RPMI7951 (cell line): Measurements from ENCODE around the gene CREBBP. TPM values are rescaled to one million over a fixed set of nuclear protein-coding genes. Genes with fewer than 3 reads are reported as not detected.
"Not testable (repeated sequence)": the region's sequence is repeated elsewhere in the genome, so short reads cannot be mapped to it uniquely, and the experiment has no call there.

ENCODE experiments used
- DNase-seq: peaks from one replicate; pipeline ENCODE4 v3.0.0-alpha.2; 2012; ENCODE audit warnings: low read depth
- total RNA-seq: library from RNA; depleted of rRNA; stranded (reverse); fragments of >200 nt; shearing (Covaris generic); gene quantifications from 2 replicates; pipeline ENCODE4 v1.2.3, GENCODE V29; 2014

CREBBP gene
- total RNA-seq, 1 experiment from 2014 or later: 6.8 TPM

GRCh38 chr16:3715430-3715829, 165.1 kb downstream of the CREBBP start:
- no peak for DNase-seq

- DNase-seq: not testable (repeated sequence)
Measured at GRCh38 chr16:3714378-3714777, 166.1 kb downstream of the CREBBP start.

- DNase-seq: no peak
Measured at GRCh38 chr16:3713587-3714242, 166.8 kb downstream of the CREBBP start.

- no peak for DNase-seq
Measured at GRCh38 chr16:3712861-3713372, 167.6 kb downstream of the CREBBP start.

- DNase-seq: no peak
Measured at GRCh38 chr16:3706253-3707012, 174.1 kb downstream of the CREBBP start.

- DNase-seq: no peak
Measured at GRCh38 chr16:3702082-3702481, 178.4 kb downstream of the CREBBP start.

GRCh38 chr16:3701531-3701930, 179.0 kb downstream of the CREBBP start:
- no peak for DNase-seq

- DNase-seq: no peak
Measured at GRCh38 chr16:3698941-3699340, 181.6 kb downstream of the CREBBP start.

GRCh38 chr16:3696425-3697218, 183.9 kb downstream of the CREBBP start:
- peak; percentile 75 for DNase-seq

GRCh38 chr16:3695610-3696369, 184.7 kb downstream of the CREBBP start:
- DNase-seq: no peak

- DNase-seq: no peak
Measured at GRCh38 chr16:3694051-3694450, 186.5 kb downstream of the CREBBP start.

- no peak for DNase-seq
Measured at GRCh38 chr16:3691761-3692160, 188.8 kb downstream of the CREBBP start.

GRCh38 chr16:3690980-3691720, 189.4 kb downstream of the CREBBP start:
- DNase-seq: peak; percentile 25

GRCh38 chr16:3690470-3690928, 190.0 kb downstream of the CREBBP start:
- peak; percentile 89 for DNase-seq

GRCh38 chr16:3689731-3690130, 190.8 kb downstream of the CREBBP start:
- DNase-seq: peak; percentile 42

GRCh38 chr16:3687792-3688191, 192.7 kb downstream of the CREBBP start:
- DNase-seq: no peak

- no peak for DNase-seq
Measured at GRCh38 chr16:3687021-3687420, 193.5 kb downstream of the CREBBP start.

GRCh38 chr16:3681206-3681605, 199.3 kb downstream of the CREBBP start:
- DNase-seq: no peak

GRCh38 chr16:3677994-3678393, 202.5 kb downstream of the CREBBP start:
- DNase-seq: no peak

GRCh38 chr16:3675601-3676130, 204.8 kb downstream of the CREBBP start:
- DNase-seq: no peak
